Thoracic aorta (tissue), 2 donors: ENCODE data around the gene CLN6. TPM values are rescaled to one million over a fixed set of nuclear protein-coding genes. Genes with fewer than 3 reads are reported as not detected.

ENCODE experiments used
- ATAC-seq: fragments of 150-250 bp; one replicate; pipeline ENCODE4 v1.8.0; 2017; ENCODE audit warnings: low read depth; ENCODE audit not compliant: insufficient number of reproducible peaks, low FRiP score
- DNase-seq: peaks from one replicate; pipeline ENCODE4 v3.0.0-alpha.2; 2020; ENCODE audit warnings: low spot score
- H3K27ac ChIP-seq, 2 donors: fragments of 200-600 bp; sonication (generic); 1 replicate in 1 of 2; 2 replicates in 1 of 2; pipeline ENCODE4 v1.5.1; 2016; ENCODE audit warnings: mild to moderate bottlenecking in 2 of 2, moderate library complexity in 2 of 2
- H3K27me3 ChIP-seq: fragments of 200-600 bp; sonication (generic); replicated peaks from 2 replicates; pipeline ENCODE4 v1.6.0; 2016; ENCODE audit warnings: mild to moderate bottlenecking; ENCODE audit not compliant: insufficient read depth
- H3K36me3 ChIP-seq: fragments of 200-600 bp; sonication (generic); one replicate; pipeline ENCODE4 v1.5.1; 2016
- H3K4me1 ChIP-seq, 2 donors: fragments of 200-600 bp; sonication (generic); 1 replicate in 1 of 2; 2 replicates in 1 of 2; pipeline versions ENCODE4 v1.5.1 to v1.6.0; 2016; ENCODE audit warnings: low read depth in 2 of 2, mild to moderate bottlenecking in 1 of 2; ENCODE audit not compliant: control insufficient read depth in 1 of 2
- H3K4me3 ChIP-seq: fragments of 200-600 bp; sonication (generic); 2 replicates; pipeline ENCODE4 v1.5.1; 2016; ENCODE audit warnings: mild to moderate bottlenecking
- H3K9me3 ChIP-seq: fragments of 200-600 bp; sonication (generic); 2 replicates; pipeline ENCODE4 v1.5.1; 2016
- total RNA-seq, 2 donors: library from RNA; depleted of rRNA; stranded (reverse); fragments of >200 nt; gene quantifications; one replicate each; pipeline versions ENCODE4 v1.1.0 to v1.2.3, GENCODE V29; 2016
- TF ChIP-seq, protein P1 (sequence below): fragments of 200-600 bp; sonication (generic); IDR thresholded peaks from one replicate; pipeline ENCODE4 v1.5.1; 2019; ENCODE audit warnings: antibody characterized with exemption

CLN6 gene
- total RNA-seq, 2 donors from 2014 or later: 18.5 to 22.9 TPM

DNA sequence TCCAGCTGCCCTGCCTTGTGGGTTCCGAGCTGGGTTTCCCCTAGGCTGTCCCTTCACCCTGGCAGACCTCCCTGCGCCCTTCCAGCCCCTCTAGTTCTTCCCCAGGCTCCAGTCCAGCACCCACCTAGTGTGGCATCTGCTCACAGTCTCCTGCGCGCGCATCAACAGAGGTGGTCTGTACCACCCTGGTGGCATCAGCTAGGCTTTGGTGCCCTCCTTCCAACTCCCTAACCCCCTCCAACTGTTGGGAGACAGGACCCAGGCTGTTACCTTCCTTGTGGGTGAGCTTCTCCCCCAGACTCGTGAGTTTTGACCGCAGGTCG, 32.4 kb downstream of the CLN6 start:
- Histone ChIP-seq H3K27me3 (no peaks in the 10 kb centered on the region), H3K9me3 (no peaks in the 10 kb centered on the region), H3K36me3 (peaks cover 13% of the 10 kb centered on the region), H3K27ac (no peak overlapping the region), H3K4me1 (peaks cover 0 to 23% of the 10 kb centered on the region in 2 donors), H3K4me3 (no peak overlapping the region)
- ATAC-seq: no peak
- TF ChIP-seq, protein P1, sequence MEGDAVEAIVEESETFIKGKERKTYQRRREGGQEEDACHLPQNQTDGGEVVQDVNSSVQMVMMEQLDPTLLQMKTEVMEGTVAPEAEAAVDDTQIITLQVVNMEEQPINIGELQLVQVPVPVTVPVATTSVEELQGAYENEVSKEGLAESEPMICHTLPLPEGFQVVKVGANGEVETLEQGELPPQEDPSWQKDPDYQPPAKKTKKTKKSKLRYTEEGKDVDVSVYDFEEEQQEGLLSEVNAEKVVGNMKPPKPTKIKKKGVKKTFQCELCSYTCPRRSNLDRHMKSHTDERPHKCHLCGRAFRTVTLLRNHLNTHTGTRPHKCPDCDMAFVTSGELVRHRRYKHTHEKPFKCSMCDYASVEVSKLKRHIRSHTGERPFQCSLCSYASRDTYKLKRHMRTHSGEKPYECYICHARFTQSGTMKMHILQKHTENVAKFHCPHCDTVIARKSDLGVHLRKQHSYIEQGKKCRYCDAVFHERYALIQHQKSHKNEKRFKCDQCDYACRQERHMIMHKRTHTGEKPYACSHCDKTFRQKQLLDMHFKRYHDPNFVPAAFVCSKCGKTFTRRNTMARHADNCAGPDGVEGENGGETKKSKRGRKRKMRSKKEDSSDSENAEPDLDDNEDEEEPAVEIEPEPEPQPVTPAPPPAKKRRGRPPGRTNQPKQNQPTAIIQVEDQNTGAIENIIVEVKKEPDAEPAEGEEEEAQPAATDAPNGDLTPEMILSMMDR: no peak
- DNase-seq: no peak

DNA sequence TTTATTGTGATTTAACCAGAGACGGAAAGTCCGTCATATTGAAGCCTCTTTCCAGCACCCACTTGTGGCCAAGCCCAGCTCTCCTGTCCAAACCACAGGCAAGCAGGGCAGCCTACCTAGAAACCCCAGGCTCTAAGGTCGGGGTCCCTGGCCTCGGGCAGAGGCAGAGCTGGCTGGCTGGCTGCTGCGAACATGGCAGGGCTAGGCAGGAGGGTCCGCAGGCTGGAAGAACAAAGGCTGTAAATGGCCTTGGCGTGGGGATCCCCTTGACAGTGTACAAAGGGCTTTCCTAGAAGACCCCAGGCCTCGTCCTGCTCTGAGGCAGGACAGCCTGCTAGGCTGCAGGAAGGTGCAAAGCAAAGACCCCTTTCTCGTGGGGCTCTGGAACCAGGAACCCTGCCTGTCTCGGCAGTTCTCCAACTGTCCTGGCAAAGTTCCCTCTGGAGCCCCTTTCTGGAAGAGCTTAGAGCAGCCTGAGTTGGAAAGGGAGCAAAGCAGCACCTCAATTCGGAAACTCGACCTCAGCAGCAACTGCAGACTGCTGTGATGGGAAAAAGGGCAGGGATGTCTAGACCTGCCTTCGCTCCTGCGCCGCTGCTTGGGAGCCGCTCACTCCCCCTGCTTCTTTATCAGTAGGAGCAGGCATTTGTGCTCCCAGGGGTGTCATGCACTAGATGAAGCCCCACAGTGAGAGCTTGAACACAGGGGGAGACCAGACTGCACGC, 32.9 kb downstream of the CLN6 start:
- ATAC-seq (no peak), DNase-seq (no peak)
- H3K27me3 ChIP-seq: no peaks in the 10 kb centered on the region
- H3K9me3 ChIP-seq: no peaks in the 10 kb centered on the region
- peaks cover 18% of the 10 kb centered on the region for H3K36me3 ChIP-seq
- H3K4me1 ChIP-seq: peaks cover 0 to 23% of the 10 kb centered on the region in 2 donors
- TF ChIP-seq, protein P1: no peak
- H3K27ac ChIP-seq: no peak overlapping the region
- no peak overlapping the region for H3K4me3 ChIP-seq

DNA sequence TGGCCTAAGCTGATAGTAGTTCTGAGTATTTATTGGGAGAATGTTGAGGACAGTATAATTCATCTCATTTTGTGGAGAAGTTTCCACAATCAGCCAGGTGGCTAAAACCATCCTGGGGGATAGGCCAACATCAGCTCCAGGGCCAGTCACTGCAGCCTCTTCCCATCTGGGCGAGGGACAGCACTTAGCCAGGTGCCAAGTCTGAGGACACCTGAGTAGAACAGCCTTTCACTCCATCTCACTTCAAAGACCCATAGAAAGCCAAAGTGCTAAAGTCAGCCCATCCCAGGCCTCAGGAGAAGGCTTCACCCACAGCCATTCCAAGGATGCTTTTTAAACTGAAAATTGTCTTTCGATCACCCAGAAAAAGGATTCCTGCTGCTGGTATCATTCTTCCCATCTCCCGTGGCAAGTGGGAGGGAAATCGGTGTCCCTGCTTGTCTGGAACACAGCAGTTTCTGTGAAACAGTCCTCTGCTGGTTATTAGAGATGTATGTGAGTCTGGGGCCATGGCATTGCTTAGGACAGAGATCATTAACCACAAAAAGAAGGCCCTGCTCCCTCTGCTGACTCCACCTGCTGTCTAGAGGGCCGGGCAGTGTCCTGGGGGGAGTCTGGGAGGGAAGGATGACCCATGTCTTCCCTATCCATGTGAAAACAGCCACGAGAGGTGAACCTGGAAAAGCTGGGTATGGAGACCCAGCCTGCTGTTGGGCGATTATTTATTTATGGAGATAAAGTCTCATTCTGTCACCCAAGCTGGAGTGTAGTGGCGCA, 34.0 kb downstream of the CLN6 start:
- Histone ChIP-seq H3K9me3 (no peaks in the 10 kb centered on the region), H3K27me3 (no peaks in the 10 kb centered on the region), H3K4me3 (no peak overlapping the region), H3K36me3 (peaks cover 21% of the 10 kb centered on the region), H3K27ac (no peak overlapping the region), H3K4me1 (peaks cover 0 to 21% of the 10 kb centered on the region in 2 donors)
- ATAC-seq (no peak), DNase-seq (no peak)
- TF ChIP-seq, protein P1: no peak

DNA sequence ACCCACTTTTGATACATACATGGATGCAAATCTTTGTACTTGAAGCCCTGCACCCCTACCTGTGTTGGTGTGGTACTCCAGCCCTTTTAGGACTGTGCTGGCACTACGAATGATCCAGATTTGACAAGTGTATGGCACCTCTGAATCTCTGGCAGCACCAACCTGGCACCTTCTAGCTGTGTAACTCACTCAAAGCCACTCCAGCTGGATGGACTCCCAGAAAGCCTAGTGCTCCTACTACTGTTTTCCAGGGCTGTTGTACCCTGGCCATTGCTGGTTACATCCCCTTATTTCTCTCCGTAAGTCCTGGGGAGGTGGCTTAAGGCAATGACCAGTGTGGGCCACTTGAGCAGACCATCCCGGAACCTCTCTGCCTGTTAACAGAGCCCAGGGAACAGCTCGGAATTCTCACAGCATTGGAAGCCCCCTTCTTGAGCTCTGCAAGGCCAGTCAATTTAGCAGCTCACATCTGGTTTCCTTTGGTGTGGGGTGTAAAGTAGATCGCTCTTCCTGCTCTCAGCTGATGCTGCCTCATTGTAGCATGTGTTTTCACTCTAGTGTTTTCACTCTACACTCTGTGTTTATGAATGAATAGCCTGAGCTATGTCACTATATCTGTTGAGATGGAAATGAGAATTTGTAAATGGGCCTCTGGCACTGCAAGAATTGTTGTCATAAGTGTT, 36.6 kb downstream of the CLN6 start:
- Histone ChIP-seq H3K27ac (no peak overlapping the region), H3K4me1 (peaks cover 10 to 19% of the 10 kb centered on the region in 2 donors), H3K4me3 (no peak overlapping the region), H3K36me3 (peaks cover 21% of the 10 kb centered on the region), H3K9me3 (no peaks in the 10 kb centered on the region), H3K27me3 (no peaks in the 10 kb centered on the region)
- TF ChIP-seq, protein P1: no peak
- DNase-seq (no peak), ATAC-seq (no peak)

DNA sequence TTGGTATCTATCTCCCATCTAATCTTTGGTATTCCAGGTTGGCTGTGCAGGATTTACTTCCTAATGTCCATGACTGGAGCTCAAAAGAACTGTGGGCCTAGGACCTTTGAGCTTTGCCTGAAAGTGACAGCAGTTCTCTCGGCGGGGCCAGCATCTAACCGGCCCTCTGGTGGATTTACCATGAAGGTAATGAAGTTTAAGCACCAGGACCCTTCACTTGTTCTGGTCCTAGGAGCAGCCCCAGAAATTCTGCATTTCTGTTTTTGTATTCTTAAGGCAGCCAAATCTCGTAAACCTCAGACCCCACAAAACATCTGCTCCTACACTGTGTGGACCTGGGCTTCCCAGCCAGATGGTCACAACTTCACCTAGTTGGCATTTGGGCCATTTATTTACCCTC, 37.4 kb downstream of the CLN6 start:
- H3K27ac ChIP-seq: no peak overlapping the region
- H3K4me3 ChIP-seq: no peak overlapping the region
- no peaks in the 10 kb centered on the region for H3K9me3 ChIP-seq
- no peaks in the 10 kb centered on the region for H3K27me3 ChIP-seq
- TF ChIP-seq, protein P1: no peak
- peaks cover 17 to 27% of the 10 kb centered on the region in 2 donors for H3K4me1 ChIP-seq
- H3K36me3 ChIP-seq: peaks cover 21% of the 10 kb centered on the region
- DNase-seq: no peak
- no peak for ATAC-seq
